Panc1 (cell line): ENCODE data around the gene AQP12B.
"Not testable (repeated sequence)": the region's sequence is repeated elsewhere in the genome, so short reads cannot be mapped to it uniquely, and the experiment has no call there.

Source experiments
- CTCF ChIP-seq: fragments of 450-650 bp; IDR thresholded peaks from 2 replicates; pipeline ENCODE4 v1.5.1; 2017; ENCODE audit warnings: mild to moderate bottlenecking
- POLR2AphosphoS5 ChIP-seq: IDR thresholded peaks from 2 replicates; pipeline ENCODE4 v1.6.1; 2012; ENCODE audit warnings: mild to moderate bottlenecking, low read depth, low read length, moderate library complexity
- REST ChIP-seq, 2 experiments: IDR thresholded peaks; 2 replicates each; pipeline ENCODE4 v1.6.1; 2011 to 2012; ENCODE audit warnings: low read depth in 2 of 2, control low read depth in 1 of 2, low read length in 1 of 2, mild to moderate bottlenecking in 1 of 2, moderate library complexity in 1 of 2; ENCODE audit not compliant: insufficient read depth in 1 of 2
- SIN3A ChIP-seq: IDR thresholded peaks from 2 replicates; pipeline ENCODE4 v1.6.1; 2012; ENCODE audit warnings: low read depth, mild to moderate bottlenecking, low read length, moderate library complexity, borderline replicate concordance; ENCODE audit not compliant: insufficient read depth

- not testable (repeated sequence) for TF ChIP-seq CTCF; POLR2AphosphoS5; REST (IDR thresholded peaks at IDR 0.05; ENCODE audit: insufficient read depth in 1 of 2, low read depth in 2 of 2, low read length in 1 of 2); SIN3A
Observed at GRCh38 chr2:240696469-240696868, 13.8 kb upstream of the AQP12B start.
